GM06990 (cell line): ENCODE results near the gene XPO6.
"Not testable (repeated sequence)": the region's sequence is repeated elsewhere in the genome, so short reads cannot be mapped to it uniquely, and the experiment has no call there.

Source experiments
- DNase-seq: peaks from one replicate; pipeline ENCODE4 v3.0.0-alpha.2; 2011; ENCODE audit not compliant: insufficient read length; ENCODE audit errors: extremely low read depth
- H3K27me3 ChIP-seq: replicated peaks from 2 replicates; pipeline ENCODE4 v1.6.0; 2011; ENCODE audit warnings: low read length; ENCODE audit not compliant: control insufficient read depth, insufficient read depth
- H3K36me3 ChIP-seq: 2 replicates; pipeline ENCODE4 v1.5.1; 2011; ENCODE audit warnings: low read length; ENCODE audit not compliant: control insufficient read depth, insufficient read depth
- H3K4me3 ChIP-seq: replicated peaks from 2 replicates; pipeline ENCODE4 v1.5.1; 2011; ENCODE audit warnings: low read depth, mild to moderate bottlenecking, control low read depth, low read length
- CTCF ChIP-seq: IDR thresholded peaks from 2 replicates; pipeline ENCODE4 v1.5.1; 2011; ENCODE audit warnings: low read length, control low read depth, mild to moderate bottlenecking, inconsistent platforms; ENCODE audit not compliant: insufficient read depth, poor library complexity, severe bottlenecking

Gene XPO6

GRCh38 chr16:28237754-28238357 lies 26.1 kb upstream of the XPO6 start:
- no peaks in the 10 kb centered on the region for H3K27me3 ChIP-seq
- TF ChIP-seq CTCF = no peak
- DNase-seq = no peak
- no peaks in the 10 kb centered on the region for H3K36me3 ChIP-seq
- H3K4me3 ChIP-seq = no peak overlapping the region

GRCh38 chr16:28231763-28232162 lies 20.0 kb upstream of the XPO6 start:
- Histone ChIP-seq H3K4me3 (no peak overlapping the region), H3K36me3 (no peaks in the 10 kb centered on the region), H3K27me3 (no peaks in the 10 kb centered on the region; the same call in 1 of the 2 replicates)
- TF ChIP-seq CTCF = no peak
- DNase-seq = no peak

- not testable (repeated sequence) for DNase-seq, H3K27me3 ChIP-seq, H3K4me3 ChIP-seq, H3K36me3 ChIP-seq
These were observed 12.1 kb upstream of the XPO6 start for GRCh38 chr16:28223909-28224308.

GRCh38 chr16:28219777-28220176 lies 8.0 kb upstream of the XPO6 start:
- not testable (repeated sequence) for H3K4me3 ChIP-seq, H3K27me3 ChIP-seq, DNase-seq, H3K36me3 ChIP-seq

GRCh38 chr16:28219282-28219681 lies 7.5 kb upstream of the XPO6 start:
- Histone ChIP-seq H3K36me3 (no peaks in the 10 kb centered on the region), H3K4me3 (no peak overlapping the region), H3K27me3 (no peaks in the 10 kb centered on the region)
- DNase-seq = no peak
- no peak for TF ChIP-seq CTCF

- TF ChIP-seq CTCF = peak; percentile 79
- Histone ChIP-seq H3K4me3 (no peak overlapping the region), H3K36me3 (no peaks in the 10 kb centered on the region), H3K27me3 (no peaks in the 10 kb centered on the region)
- peak; percentile 18 for DNase-seq
These were observed 6.3 kb upstream of the XPO6 start for GRCh38 chr16:28218109-28218508.

GRCh38 chr16:28217326-28217725 lies 5.6 kb upstream of the XPO6 start:
- Histone ChIP-seq H3K4me3 (no peak overlapping the region), H3K27me3 (no peaks in the 10 kb centered on the region), H3K36me3 (no peaks in the 10 kb centered on the region)
- TF ChIP-seq CTCF = no peak
- DNase-seq = no peak
